Trophoblast cell (in vitro differentiated cells and primary cell): ENCODE results near the gene IFI27.

Experiments
- DNase-seq, 2 donors: peaks; one replicate each; pipeline ENCODE4 v3.0.0-alpha.2; 2016
- H2AFZ ChIP-seq: 2 replicates; pipeline ENCODE4 v1.6.1; 2013; ENCODE audit warnings: low read length, moderate library complexity, mild to moderate bottlenecking; ENCODE audit not compliant: insufficient read depth, poor library complexity
- H2AK5ac ChIP-seq: 2 replicates; pipeline ENCODE4 v1.6.1; 2013; ENCODE audit warnings: mild to moderate bottlenecking, low read length
- H2BK120ac ChIP-seq: 2 replicates; pipeline ENCODE4 v1.6.1; 2013; ENCODE audit warnings: low read length, mild to moderate bottlenecking, moderate library complexity; ENCODE audit not compliant: insufficient read depth, poor library complexity
- H2BK12ac ChIP-seq: 2 replicates; pipeline ENCODE4 v1.6.1; 2013; ENCODE audit warnings: mild to moderate bottlenecking, low read length, moderate library complexity
- H2BK5ac ChIP-seq: 2 replicates; pipeline ENCODE4 v1.6.1; 2013; ENCODE audit warnings: low read length, low read depth, moderate library complexity, mild to moderate bottlenecking; ENCODE audit not compliant: poor library complexity
- H3K14ac ChIP-seq: 2 replicates; pipeline ENCODE4 v1.6.1; 2013; ENCODE audit warnings: mild to moderate bottlenecking, low read length
- H3K18ac ChIP-seq: 2 replicates; pipeline ENCODE4 v1.6.1; 2013; ENCODE audit warnings: mild to moderate bottlenecking, low read length
- H3K23ac ChIP-seq: 2 replicates; pipeline ENCODE4 v1.6.1; 2013; ENCODE audit warnings: low read length
- H3K27ac ChIP-seq: 2 replicates; pipeline ENCODE4 v1.5.1; 2013; ENCODE audit warnings: low read depth, mild to moderate bottlenecking, inconsistent platforms, low read length, moderate library complexity
- H3K27me3 ChIP-seq: 2 replicates; pipeline ENCODE4 v1.6.1; 2013; ENCODE audit warnings: inconsistent platforms, mild to moderate bottlenecking, low read length, moderate library complexity; ENCODE audit not compliant: insufficient read depth
- H3K36me3 ChIP-seq, 2 experiments: 1 replicate in 1 of 2; 2 replicates in 1 of 2; pipeline ENCODE4 v1.6.1; 2013; ENCODE audit warnings: low read length in 2 of 2, mild to moderate bottlenecking in 2 of 2, moderate library complexity in 1 of 2; ENCODE audit not compliant: insufficient read depth in 2 of 2, control insufficient read depth in 1 of 2
- H3K4ac ChIP-seq: 2 replicates; pipeline ENCODE4 v1.6.1; 2013; ENCODE audit warnings: low read depth, mild to moderate bottlenecking, low read length, moderate library complexity
- H3K4me1 ChIP-seq, 2 experiments: 1 replicate in 1 of 2; 2 replicates in 1 of 2; pipeline ENCODE4 v1.6.1; 2013; ENCODE audit warnings: low read length in 2 of 2, mild to moderate bottlenecking in 2 of 2, moderate library complexity in 1 of 2; ENCODE audit not compliant: insufficient read depth in 2 of 2, control insufficient read depth in 1 of 2
- H3K4me2 ChIP-seq: 2 replicates; pipeline ENCODE4 v1.6.1; 2013; ENCODE audit warnings: inconsistent platforms, mild to moderate bottlenecking, low read length, moderate library complexity
- H3K4me3 ChIP-seq: 2 replicates; pipeline ENCODE4 v1.5.1; 2013; ENCODE audit warnings: mild to moderate bottlenecking, low read depth, low read length, inconsistent platforms
- H3K79me1 ChIP-seq: one replicate; pipeline ENCODE4 v1.6.1; 2013; ENCODE audit warnings: low read length
- H3K79me2 ChIP-seq: 2 replicates; pipeline ENCODE4 v1.6.1; 2013; ENCODE audit warnings: low read length, mild to moderate bottlenecking; ENCODE audit not compliant: control insufficient read depth, insufficient read depth, poor library complexity
- H3K9ac ChIP-seq: 2 replicates; pipeline ENCODE4 v1.6.1; 2013; ENCODE audit warnings: mild to moderate bottlenecking, low read length
- H3K9me3 ChIP-seq: 2 replicates; pipeline ENCODE4 v1.6.1; 2013; ENCODE audit warnings: low read depth, mild to moderate bottlenecking, control low read depth, inconsistent platforms, low read length; ENCODE audit not compliant: insufficient read depth
- H4K12ac ChIP-seq: 2 replicates; pipeline ENCODE4 v1.6.1; 2013; ENCODE audit warnings: low read depth, mild to moderate bottlenecking, low read length, moderate library complexity
- H4K8ac ChIP-seq: 2 replicates; pipeline ENCODE4 v1.6.1; 2013; ENCODE audit warnings: low read depth, mild to moderate bottlenecking, low read length, moderate library complexity
- H4K91ac ChIP-seq: one replicate; pipeline ENCODE4 v1.6.1; 2013; ENCODE audit warnings: low read depth, mild to moderate bottlenecking, low read length, moderate library complexity
- WGBS: extraction: QIAGEN DNeasy Blood & Tissue Kit; methylation state at CpG from one replicate; pipeline ENCODE4 v1.1.7; 2013; ENCODE audit warnings: missing lambda C conversion rate; ENCODE audit not compliant: insufficient read length, insufficient coverage; ENCODE audit errors: extremely low coverage; 5-methylcytosine and 5-hydroxymethylcytosine counted together

The IFI27 gene

DNA sequence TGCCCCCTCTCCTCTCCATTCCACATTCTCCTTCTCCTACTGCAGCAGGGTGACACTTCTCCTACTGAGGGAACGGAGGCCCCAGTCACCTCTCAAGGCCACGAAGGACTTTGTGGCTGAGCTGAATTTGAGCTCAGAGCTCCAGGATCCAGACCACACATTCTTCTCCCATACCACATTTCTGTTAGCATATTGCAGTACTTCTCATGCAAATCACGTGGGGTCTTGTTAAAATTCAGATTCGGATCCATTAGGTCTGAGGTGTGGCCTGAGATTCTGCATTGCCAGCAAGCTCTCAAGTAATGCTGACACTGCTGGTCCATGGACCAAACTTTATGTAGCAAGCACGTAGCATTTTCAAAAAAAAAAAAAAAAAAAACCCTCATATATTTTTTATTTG, 28.5 kb downstream of the IFI27 start:
- no peak overlapping the region for H3K18ac ChIP-seq
- no peak overlapping the region for H3K9ac ChIP-seq
- no peaks in the 10 kb centered on the region for H3K27me3 ChIP-seq
- H2AFZ ChIP-seq: no peak overlapping the region
- no peak overlapping the region for H4K12ac ChIP-seq
- WGBS: no CpG with 5 or more reads among the region's 5 CpGs
- H3K9me3 ChIP-seq: peaks cover 1% of the 10 kb centered on the region
- H3K79me2 ChIP-seq: no peaks in the 10 kb centered on the region
- no peak overlapping the region for H3K14ac ChIP-seq
- no peaks in the 10 kb centered on the region for H3K36me3 ChIP-seq
- H3K4me3 ChIP-seq: no peak overlapping the region
- H3K79me1 ChIP-seq: no peaks in the 10 kb centered on the region
- H3K27ac ChIP-seq: no peak overlapping the region
- no peak overlapping the region for H2AK5ac ChIP-seq
- no peak overlapping the region for H2BK120ac ChIP-seq
- H3K4me2 ChIP-seq: no peak overlapping the region
- H2BK12ac ChIP-seq: no peak overlapping the region
- H2BK5ac ChIP-seq: no peak overlapping the region
- no peak overlapping the region for H4K8ac ChIP-seq
- DNase-seq: no peak
- H3K4ac ChIP-seq: no peak overlapping the region
- H3K4me1 ChIP-seq: no peaks in the 10 kb centered on the region
- H3K23ac ChIP-seq: no peak overlapping the region
- H4K91ac ChIP-seq: no peak overlapping the region

DNA sequence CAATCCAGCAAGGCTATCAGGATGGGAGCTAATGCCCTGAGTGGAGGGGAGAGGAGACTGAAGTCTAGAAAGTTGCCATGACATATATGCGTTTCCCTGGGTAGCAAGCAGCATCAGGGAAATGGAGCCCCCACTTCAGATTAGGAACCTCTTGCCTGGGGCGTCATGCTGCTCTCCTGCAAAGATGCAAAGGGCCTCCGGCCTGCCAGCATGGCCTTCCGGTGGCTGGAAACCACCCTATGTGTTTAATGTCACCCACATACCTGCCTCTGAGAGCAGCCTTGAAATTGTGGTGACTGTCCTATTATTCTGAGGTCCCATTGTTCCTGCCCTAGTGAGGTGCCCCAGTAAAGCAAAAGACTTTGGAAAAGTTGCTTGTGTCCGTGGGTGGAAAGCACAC, 28.9 kb downstream of the IFI27 start:
- H3K18ac ChIP-seq: no peak overlapping the region
- peaks cover 1% of the 10 kb centered on the region for H3K9me3 ChIP-seq
- H2AK5ac ChIP-seq: no peak overlapping the region
- H3K4ac ChIP-seq: no peak overlapping the region
- no peak for DNase-seq
- no peak overlapping the region for H2BK5ac ChIP-seq
- no peak overlapping the region for H3K27ac ChIP-seq
- H3K79me2 ChIP-seq: no peaks in the 10 kb centered on the region
- H3K79me1 ChIP-seq: no peaks in the 10 kb centered on the region
- no peaks in the 10 kb centered on the region for H3K27me3 ChIP-seq
- no peak overlapping the region for H2AFZ ChIP-seq
- no peak overlapping the region for H4K91ac ChIP-seq
- H3K14ac ChIP-seq: no peak overlapping the region
- no peak overlapping the region for H4K8ac ChIP-seq
- H3K4me3 ChIP-seq: no peak overlapping the region
- no peaks in the 10 kb centered on the region for H3K4me1 ChIP-seq
- H3K4me2 ChIP-seq: no peak overlapping the region
- no CpG with 5 or more reads among the region's 5 CpGs for WGBS
- H2BK12ac ChIP-seq: no peak overlapping the region
- no peaks in the 10 kb centered on the region for H3K36me3 ChIP-seq
- no peak overlapping the region for H2BK120ac ChIP-seq
- no peak overlapping the region for H4K12ac ChIP-seq
- no peak overlapping the region for H3K9ac ChIP-seq
- H3K23ac ChIP-seq: no peak overlapping the region

DNA sequence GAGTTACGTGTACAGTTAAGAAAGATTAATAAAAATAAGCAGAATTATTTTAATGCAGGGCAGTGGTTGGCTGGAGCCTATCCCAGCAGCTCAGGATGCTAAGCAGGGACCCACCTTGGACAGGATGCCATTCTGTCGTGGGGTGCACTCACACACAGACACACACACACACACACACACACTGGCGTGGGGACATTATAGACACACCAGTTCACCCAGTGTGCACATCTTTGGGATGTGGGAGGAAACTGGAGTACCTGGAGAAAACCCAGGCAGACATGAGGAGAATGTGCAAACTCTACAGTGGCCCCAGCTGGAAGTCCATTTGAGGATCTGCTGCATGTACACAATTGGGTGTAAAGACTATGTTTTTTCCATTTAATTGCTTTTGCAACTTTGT, 31.7 kb downstream of the IFI27 start:
- Histone ChIP-seq H3K4ac (no peak overlapping the region), H2BK120ac (no peak overlapping the region), H2BK5ac (no peak overlapping the region), H2AK5ac (no peak overlapping the region), H3K79me1 (no peaks in the 10 kb centered on the region), H2BK12ac (no peak overlapping the region), H3K4me1 (no peaks in the 10 kb centered on the region), H3K9me3 (no peaks in the 10 kb centered on the region), H3K4me2 (no peak overlapping the region), H2AFZ (no peak overlapping the region), H3K36me3 (no peaks in the 10 kb centered on the region), H3K27ac (no peak overlapping the region), H4K12ac (no peak overlapping the region), H3K79me2 (no peaks in the 10 kb centered on the region), H3K9ac (no peak overlapping the region), H4K8ac (no peak overlapping the region), H3K23ac (no peak overlapping the region), H3K27me3 (no peaks in the 10 kb centered on the region), H4K91ac (no peak overlapping the region), H3K18ac (no peak overlapping the region), H3K4me3 (no peak overlapping the region), H3K14ac (no peak overlapping the region)
- no CpG with 5 or more reads among the region's 3 CpGs for WGBS
- no peak for DNase-seq

DNA sequence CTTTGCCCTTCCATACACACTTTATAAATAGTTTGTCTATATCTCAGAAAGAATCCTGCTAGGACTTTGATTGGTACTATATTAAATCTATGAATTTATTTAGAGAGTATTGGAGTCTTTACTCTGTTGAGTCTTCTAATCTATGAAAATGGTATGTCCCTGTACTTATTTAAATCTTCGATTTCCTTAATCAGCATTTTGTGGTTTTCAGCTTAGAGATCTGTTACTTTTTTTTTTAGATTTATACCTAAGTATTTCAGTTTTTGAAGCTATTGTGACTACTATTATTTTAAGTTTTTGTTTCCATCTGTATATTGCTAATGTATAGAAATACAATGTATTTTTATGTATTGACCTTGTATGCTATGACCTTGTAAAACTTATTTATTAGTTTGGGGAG, 32.3 kb downstream of the IFI27 start:
- no peak overlapping the region for H3K27ac ChIP-seq
- no peak overlapping the region for H3K4me2 ChIP-seq
- H4K91ac ChIP-seq: no peak overlapping the region
- H3K4ac ChIP-seq: no peak overlapping the region
- H3K18ac ChIP-seq: no peak overlapping the region
- no peak overlapping the region for H3K23ac ChIP-seq
- no peaks in the 10 kb centered on the region for H3K36me3 ChIP-seq
- no peak overlapping the region for H3K4me3 ChIP-seq
- H3K9ac ChIP-seq: no peak overlapping the region
- H2AK5ac ChIP-seq: no peak overlapping the region
- WGBS: no CpG with 5 or more reads among the region's 1 CpG
- no peak overlapping the region for H2BK12ac ChIP-seq
- H2BK5ac ChIP-seq: no peak overlapping the region
- H3K79me2 ChIP-seq: no peaks in the 10 kb centered on the region
- no peak overlapping the region for H4K12ac ChIP-seq
- DNase-seq: no peak
- no peaks in the 10 kb centered on the region for H3K27me3 ChIP-seq
- no peaks in the 10 kb centered on the region for H3K79me1 ChIP-seq
- H3K4me1 ChIP-seq: no peaks in the 10 kb centered on the region
- no peak overlapping the region for H2BK120ac ChIP-seq
- no peak overlapping the region for H4K8ac ChIP-seq
- no peaks in the 10 kb centered on the region for H3K9me3 ChIP-seq
- H3K14ac ChIP-seq: no peak overlapping the region
- H2AFZ ChIP-seq: no peak overlapping the region
